Smooth muscle cell (in vitro differentiated cells): Measurements from ENCODE around the gene TSG101. TPM values are rescaled to one million over a fixed set of nuclear protein-coding genes. Genes with fewer than 3 reads are reported as not detected.

ENCODE experiments used
- DNase-seq: peaks from one replicate; lab custom pipeline; 2025; ENCODE audit not compliant: unreplicated experiment; lab: John Stamatoyannopoulos, UW
- H2AFZ ChIP-seq: fragments of 200-600 bp; sonication (generic); 2 replicates; pipeline ENCODE4 v1.6.0; 2016; ENCODE audit warnings: antibody characterized with exemption, low read depth, mild to moderate bottlenecking
- H3F3A ChIP-seq: fragments of 200-600 bp; sonication (generic); 2 replicates; pipeline ENCODE4 v1.6.0; 2017; ENCODE audit warnings: antibody characterized with exemption, low read depth
- H3K27ac ChIP-seq: fragments of 200-600 bp; sonication (generic); 2 replicates; pipeline ENCODE4 v1.5.1; 2016; ENCODE audit warnings: low read depth, mild to moderate bottlenecking
- H3K27me3 ChIP-seq: fragments of 200-600 bp; sonication (generic); 2 replicates; pipeline ENCODE4 v1.6.1; 2016; ENCODE audit warnings: low read depth, mild to moderate bottlenecking
- H3K36me3 ChIP-seq: fragments of 200-600 bp; sonication (generic); 2 replicates; pipeline ENCODE4 v1.5.1; 2016; ENCODE audit warnings: low read depth
- H3K4me1 ChIP-seq: fragments of 200-600 bp; sonication (generic); 2 replicates; pipeline ENCODE4 v1.5.1; 2016; ENCODE audit warnings: low read depth
- H3K4me2 ChIP-seq: fragments of 200-600 bp; sonication (generic); 2 replicates; pipeline ENCODE4 v1.6.0; 2016; ENCODE audit warnings: mild to moderate bottlenecking
- H3K4me3 ChIP-seq: fragments of 200-600 bp; sonication (generic); 2 replicates; pipeline ENCODE4 v1.5.1; 2016; ENCODE audit warnings: mild to moderate bottlenecking
- H3K79me2 ChIP-seq: fragments of 200-600 bp; sonication (generic); 2 replicates; pipeline ENCODE4 v1.6.0; 2016; ENCODE audit warnings: low read depth, mild to moderate bottlenecking
- H3K9ac ChIP-seq: fragments of 200-600 bp; sonication (generic); 2 replicates; pipeline ENCODE4 v1.6.0; 2016; ENCODE audit warnings: low read depth
- H3K9me3 ChIP-seq: fragments of 200-600 bp; sonication (generic); replicated peaks from 2 replicates; pipeline ENCODE4 v1.5.1; 2016; ENCODE audit warnings: low read depth
- H4K20me1 ChIP-seq: fragments of 200-600 bp; sonication (generic); 2 replicates; pipeline ENCODE4 v1.6.0; 2016; ENCODE audit warnings: low read depth
- WGBS: methylation state at CpG from one replicate; pipeline ENCODE4 v1.1.7; 2016; ENCODE audit warnings: low lambda C conversion rate; 5-methylcytosine and 5-hydroxymethylcytosine counted together
- polyA plus RNA-seq: library from polyadenylated mRNA; unstranded; fragments of >200 nt; fragmentation: Nextera tagmentation; extraction: Ambion mirVana; gene quantifications from 2 replicates; pipeline ENCODE4 v1.2.1, GENCODE V29; 2016
- total RNA-seq: library from RNA; depleted of rRNA; stranded (reverse); fragments of >200 nt; gene quantifications from 2 replicates; pipeline ENCODE4 v1.2.3, GENCODE V29; 2014
- TF ChIP-seq, protein P1 (sequence below): fragments of 200-600 bp; sonication (generic); IDR thresholded peaks from 2 replicates; pipeline ENCODE4 v1.5.1; 2017; ENCODE audit warnings: borderline replicate concordance, mild to moderate bottlenecking, antibody characterized with exemption; ENCODE audit not compliant: insufficient read depth, poor library complexity, severe bottlenecking

The TSG101 gene
- total and polyA plus RNA-seq, 2 experiments from 2014 or later = 114 to 137 TPM

DNA sequence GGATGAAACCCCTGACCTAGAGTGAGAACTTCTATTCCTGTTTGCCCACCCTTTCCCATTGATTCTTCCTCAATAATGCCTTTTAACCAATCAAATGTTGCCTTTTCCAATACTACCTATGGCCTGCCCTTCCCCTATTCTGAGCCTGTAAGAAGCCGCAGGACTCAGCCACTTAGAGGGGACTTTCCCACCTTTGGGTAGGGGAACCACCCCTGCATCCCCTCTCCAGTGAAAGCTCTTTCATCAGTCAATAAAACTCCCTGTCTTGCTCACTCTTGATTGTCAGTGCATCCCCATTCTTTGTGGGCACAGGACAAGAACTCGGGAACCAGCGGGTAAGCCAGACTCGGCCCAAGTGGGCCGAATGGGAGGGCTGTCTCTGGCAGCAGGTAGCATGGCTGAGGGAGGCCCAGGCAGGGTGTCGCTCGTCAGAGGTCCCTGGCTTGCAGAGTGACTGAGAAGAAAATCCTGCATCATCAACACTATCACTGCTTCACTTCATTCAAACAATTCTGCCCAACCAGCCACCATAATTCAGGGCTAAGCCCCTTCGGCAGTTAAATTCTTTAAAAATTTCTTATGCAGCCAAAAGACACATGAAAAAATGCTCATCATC is 40.7 kb downstream of the TSG101 start:
- Histone ChIP-seq H3K4me2 (no peak overlapping the region), H3K27me3 (no peaks in the 10 kb centered on the region), H3K4me3 (no peak overlapping the region), H3K36me3 (peaks cover 19% of the 10 kb centered on the region), H3F3A (no peaks in the 10 kb centered on the region), H4K20me1 (no peaks in the 10 kb centered on the region), H3K4me1 (no peaks in the 10 kb centered on the region), H3K9ac (no peak overlapping the region), H3K27ac (no peak overlapping the region), H3K79me2 (no peaks in the 10 kb centered on the region), H2AFZ (no peak overlapping the region), H3K9me3 (no peaks in the 10 kb centered on the region)
- 98% methylated on average over 8 of the region's 8 CpGs for WGBS
- no peak for DNase-seq
- TF ChIP-seq, protein P1, sequence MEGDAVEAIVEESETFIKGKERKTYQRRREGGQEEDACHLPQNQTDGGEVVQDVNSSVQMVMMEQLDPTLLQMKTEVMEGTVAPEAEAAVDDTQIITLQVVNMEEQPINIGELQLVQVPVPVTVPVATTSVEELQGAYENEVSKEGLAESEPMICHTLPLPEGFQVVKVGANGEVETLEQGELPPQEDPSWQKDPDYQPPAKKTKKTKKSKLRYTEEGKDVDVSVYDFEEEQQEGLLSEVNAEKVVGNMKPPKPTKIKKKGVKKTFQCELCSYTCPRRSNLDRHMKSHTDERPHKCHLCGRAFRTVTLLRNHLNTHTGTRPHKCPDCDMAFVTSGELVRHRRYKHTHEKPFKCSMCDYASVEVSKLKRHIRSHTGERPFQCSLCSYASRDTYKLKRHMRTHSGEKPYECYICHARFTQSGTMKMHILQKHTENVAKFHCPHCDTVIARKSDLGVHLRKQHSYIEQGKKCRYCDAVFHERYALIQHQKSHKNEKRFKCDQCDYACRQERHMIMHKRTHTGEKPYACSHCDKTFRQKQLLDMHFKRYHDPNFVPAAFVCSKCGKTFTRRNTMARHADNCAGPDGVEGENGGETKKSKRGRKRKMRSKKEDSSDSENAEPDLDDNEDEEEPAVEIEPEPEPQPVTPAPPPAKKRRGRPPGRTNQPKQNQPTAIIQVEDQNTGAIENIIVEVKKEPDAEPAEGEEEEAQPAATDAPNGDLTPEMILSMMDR = no peak

DNA sequence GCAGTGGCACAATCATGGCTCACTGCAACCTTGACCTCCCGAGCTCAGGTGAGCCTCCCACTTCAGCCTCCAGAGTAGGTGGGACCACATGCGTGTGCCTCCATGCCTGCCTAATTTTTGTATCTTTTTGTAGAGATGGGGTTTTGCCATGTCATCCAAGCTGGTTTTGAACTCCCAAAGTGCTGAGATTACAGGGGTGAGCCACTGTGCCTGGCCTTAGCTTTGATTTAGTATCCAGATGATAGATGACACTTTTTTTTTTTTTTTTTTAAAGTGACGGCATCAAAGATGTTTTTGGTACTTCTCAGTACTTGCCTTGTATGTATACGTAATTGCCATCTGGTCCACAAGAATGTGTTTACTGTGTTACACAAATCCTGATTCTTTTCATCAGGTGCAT is 47.7 kb downstream of the TSG101 start:
- no peaks in the 10 kb centered on the region for H4K20me1 ChIP-seq
- H3K79me2 ChIP-seq = no peaks in the 10 kb centered on the region
- no peaks in the 10 kb centered on the region for H3K9me3 ChIP-seq
- no peak overlapping the region for H3K9ac ChIP-seq
- no peaks in the 10 kb centered on the region for H3F3A ChIP-seq
- TF ChIP-seq, protein P1 = no peak
- no peaks in the 10 kb centered on the region for H3K27me3 ChIP-seq
- no peak overlapping the region for H3K4me2 ChIP-seq
- H3K4me1 ChIP-seq = no peaks in the 10 kb centered on the region
- H3K4me3 ChIP-seq = no peak overlapping the region
- DNase-seq = no peak
- no peak overlapping the region for H3K27ac ChIP-seq
- H2AFZ ChIP-seq = no peak overlapping the region
- H3K36me3 ChIP-seq = peaks cover 49% of the 10 kb centered on the region
- whole genome bisulfite sequencing = 96% methylated on average over 4 of the region's 4 CpGs

DNA sequence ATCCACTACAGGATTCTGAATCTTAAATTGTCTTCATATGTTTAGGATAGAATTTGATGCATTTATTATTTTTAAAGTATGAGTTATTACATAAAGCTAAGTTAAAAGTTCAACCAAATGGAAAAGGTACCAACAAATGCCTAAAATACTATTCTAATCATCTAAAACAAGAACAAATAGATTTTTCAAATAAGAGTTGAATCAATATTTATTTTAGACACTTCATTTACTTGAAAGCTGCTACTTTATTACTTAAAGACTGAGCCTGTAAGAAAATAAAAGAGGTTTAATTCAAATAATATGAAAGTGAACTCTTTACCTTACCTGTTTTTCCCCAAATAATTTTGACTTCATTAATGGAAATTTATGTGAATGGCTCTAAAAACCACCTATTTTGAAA is 54.2 kb downstream of the TSG101 start:
- no peak overlapping the region for H3K9ac ChIP-seq
- H3K27ac ChIP-seq = no peak overlapping the region
- H3K27me3 ChIP-seq = no peaks in the 10 kb centered on the region
- H4K20me1 ChIP-seq = no peaks in the 10 kb centered on the region
- H2AFZ ChIP-seq = no peak overlapping the region
- no peak for DNase-seq
- no peak overlapping the region for H3K4me2 ChIP-seq
- H3F3A ChIP-seq = no peaks in the 10 kb centered on the region
- no peak overlapping the region for H3K4me3 ChIP-seq
- no peaks in the 10 kb centered on the region for H3K4me1 ChIP-seq
- TF ChIP-seq, protein P1 = no peak
- H3K36me3 ChIP-seq = peaks cover 7% of the 10 kb centered on the region
- no peaks in the 10 kb centered on the region for H3K79me2 ChIP-seq
- H3K9me3 ChIP-seq = no peaks in the 10 kb centered on the region

DNA sequence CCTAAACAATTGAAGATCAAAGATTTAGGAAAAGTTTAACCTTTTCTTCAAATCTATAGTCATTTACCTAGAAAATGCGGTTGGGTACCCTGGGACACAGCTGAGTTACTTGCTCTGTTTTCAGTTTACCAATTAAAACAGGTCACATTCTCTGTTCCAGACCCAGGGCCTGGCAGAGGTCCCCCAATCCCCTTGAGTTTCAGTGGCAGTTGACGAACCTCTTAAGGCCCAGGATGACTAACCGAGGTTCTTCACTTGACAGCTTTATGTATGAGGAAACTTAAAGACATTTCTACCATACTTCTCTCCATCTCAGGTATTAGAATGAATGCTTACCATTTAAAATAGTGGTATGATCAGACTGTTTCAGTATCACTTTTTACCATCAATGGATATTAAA is 54.7 kb downstream of the TSG101 start:
- H3F3A ChIP-seq = no peaks in the 10 kb centered on the region
- no peak overlapping the region for H3K9ac ChIP-seq
- H3K27ac ChIP-seq = no peak overlapping the region
- TF ChIP-seq, protein P1 = no peak
- H2AFZ ChIP-seq = no peak overlapping the region
- H3K4me3 ChIP-seq = no peak overlapping the region
- no peaks in the 10 kb centered on the region for H3K4me1 ChIP-seq
- H4K20me1 ChIP-seq = no peaks in the 10 kb centered on the region
- no peak for DNase-seq
- H3K36me3 ChIP-seq = peaks cover 7% of the 10 kb centered on the region
- no peaks in the 10 kb centered on the region for H3K79me2 ChIP-seq
- no peaks in the 10 kb centered on the region for H3K9me3 ChIP-seq
- WGBS = 93% methylated on average over 3 of the region's 3 CpGs
- no peaks in the 10 kb centered on the region for H3K27me3 ChIP-seq
- no peak overlapping the region for H3K4me2 ChIP-seq
